Kidney (tissue), 14 donors: ENCODE measurements around the gene F2RL3. TPM values are rescaled to one million over a fixed set of nuclear protein-coding genes. Genes with fewer than 3 reads are reported as not detected.

Source experiments
- DNase-seq, 5 donors: peaks; one replicate each; pipeline ENCODE4 v3.0.0-alpha.2; 2013 to 2020
- FAIRE-seq: peaks from 2 replicates; lab custom pipeline; 2012; peaks lifted over from hg19 to GRCh38; lab: Jason Lieb, UNC
- H3K27ac ChIP-seq, 2 donors: one replicate each; pipeline ENCODE4 v1.7.0; 2013; ENCODE audit warnings: low read depth in 2 of 2, low read length in 2 of 2, inconsistent platforms in 1 of 2
- H3K27me3 ChIP-seq: one replicate; pipeline ENCODE4 v1.7.1; 2013; ENCODE audit warnings: low read length, inconsistent platforms; ENCODE audit not compliant: control insufficient read depth, insufficient read depth
- H3K36me3 ChIP-seq, 3 donors: one replicate each; pipeline versions ENCODE4 v1.7.0 to v1.7.1; 2013; ENCODE audit warnings: low read length in 3 of 3, control low read depth in 1 of 3, inconsistent platforms in 1 of 3; ENCODE audit not compliant: insufficient read depth in 3 of 3, control insufficient read depth in 2 of 3
- H3K4me1 ChIP-seq, 3 donors: one replicate each; pipeline versions ENCODE4 v1.7.0 to v1.7.1; 2013; ENCODE audit warnings: low read length in 3 of 3, inconsistent platforms in 1 of 3, low read depth in 1 of 3; ENCODE audit not compliant: control insufficient read depth in 2 of 3, insufficient read depth in 2 of 3
- H3K4me3 ChIP-seq, 3 donors: one replicate each; pipeline versions ENCODE4 v1.7.0 to v1.8.1; 2013; ENCODE audit warnings: low read length in 3 of 3, control low read depth in 1 of 3, inconsistent platforms in 1 of 3
- H3K9ac ChIP-seq, 3 donors: one replicate each; pipeline versions ENCODE4 v1.7.0 to v1.7.1; 2013; ENCODE audit warnings: low read length in 3 of 3, control low read depth in 1 of 3, inconsistent platforms in 1 of 3
- H3K9me3 ChIP-seq, 3 donors: one replicate each; pipeline versions ENCODE4 v1.7.0 to v1.7.1; 2013; ENCODE audit warnings: low read length in 3 of 3, control low read depth in 1 of 3, inconsistent platforms in 1 of 3; ENCODE audit not compliant: control insufficient read depth in 2 of 3, insufficient read depth in 1 of 3
- CTCF ChIP-seq: IDR thresholded peaks from 3 replicates; pipeline ENCODE4 v1.5.1; 2012; ENCODE audit warnings: mild to moderate bottlenecking, moderate library complexity, borderline replicate concordance; ENCODE audit not compliant: insufficient read depth; ENCODE audit errors: extremely low read depth
- intact Hi-C: fragments of 100-400 bp; cut with DNase I; formaldehyde crosslinking; loops from one replicate; pipeline ENCODE4 v1.11.1; 2022
- polyA plus RNA-seq: library from polyadenylated mRNA; stranded (reverse); fragments of 350-450 nt; fragmentation: Illumina TruSeq; extraction: RNeasy Lipid Tissue Mini Kit (QIAGEN cat#74804); gene quantifications from one replicate; pipeline ENCODE4 v1.2.3, GENCODE V29; 2014; ENCODE audit warnings: low read depth, low replicate concordance; ENCODE audit not compliant: insufficient read depth
- total RNA-seq: library from RNA; stranded (reverse); fragmentation: NEBNext Ultra II Directional; extraction: Animal tissue kit (Norgen Biotek cat#: 25700); gene quantifications from one replicate; pipeline ENCODE4 v1.2.1, GENCODE V29; 2021
- donor health status: control.
- donor health status: control.
- donor health status: control.
- donor health status: control.
- donor health status: control.
- donor health status: DM: yes; HTN: yes; CAD: no.
- donor health status: Normal renal cell carcinoma (clear cell type).

The F2RL3 gene
- total and polyA plus RNA-seq, 2 donors from 2014 or later: 1.4 to 3.2 TPM

GRCh38 chr19:16891696-16892382, 3.0 kb downstream of the F2RL3 start:
- Histone ChIP-seq H3K36me3 (no peaks in the 10 kb centered on the region), H3K27ac (no peak overlapping the region), H3K4me3 (no peak overlapping the region), H3K27me3 (no peaks in the 10 kb centered on the region), H3K9ac (no peak overlapping the region), H3K9me3 (no peaks in the 10 kb centered on the region), H3K4me1 (peaks cover 0 to 2% (median 0%) of the 10 kb centered on the region in 3 donors)
- no peak for TF ChIP-seq CTCF
- DNase-seq (no peak), FAIRE-seq (no peak)
- intact Hi-C loops: no loop called here

- TF ChIP-seq CTCF: no peak
- FAIRE-seq: no peak
Measured at GRCh38 chr19:16892436-16892835, 3.6 kb downstream of the F2RL3 start.

GRCh38 chr19:16892868-16893685, 4.3 kb downstream of the F2RL3 start:
- no peak for TF ChIP-seq CTCF

More at GRCh38 chr19:16892436-16892835, 3.6 kb downstream of the F2RL3 start:
- Histone ChIP-seq H3K27me3 (no peaks in the 10 kb centered on the region), H3K9ac (no peak overlapping the region), H3K9me3 (no peaks in the 10 kb centered on the region), H3K36me3 (no peaks in the 10 kb centered on the region), H3K4me1 (no peaks in the 10 kb centered on the region), H3K27ac (no peak overlapping the region), H3K4me3 (no peak overlapping the region)
- no peak for DNase-seq
- intact Hi-C loops: no loop called here

More at GRCh38 chr19:16892868-16893685, 4.3 kb downstream of the F2RL3 start:
- intact Hi-C loops: no loop called here
- no peak for FAIRE-seq
- Histone ChIP-seq H3K9ac (no peak overlapping the region), H3K36me3 (no peaks in the 10 kb centered on the region), H3K27ac (no peak overlapping the region), H3K4me3 (no peak overlapping the region), H3K9me3 (no peaks in the 10 kb centered on the region), H3K4me1 (peaks cover 0 to 2% (median 0%) of the 10 kb centered on the region in 3 donors), H3K27me3 (no peaks in the 10 kb centered on the region)
- no peak for DNase-seq
